CD14-positive monocyte (primary cell): ENCODE results near the gene KCNMA1. TPM values are rescaled to one million over a fixed set of nuclear protein-coding genes. Genes with fewer than 3 reads are reported as not detected.

Experiments
- DNase-seq, 3 donors: peaks; one replicate each; pipeline ENCODE4 v3.0.0-alpha.2; 2011 to 2022
- H2AFZ ChIP-seq: 2 replicates; pipeline ENCODE4 v1.6.0; 2012; ENCODE audit warnings: mild to moderate bottlenecking, low read depth, low read length, inconsistent platforms; ENCODE audit not compliant: insufficient read depth, poor library complexity, severe bottlenecking
- H3K27ac ChIP-seq, 2 donors: 1 replicate in 1 of 2; 2 replicates in 1 of 2; pipeline ENCODE4 v1.5.1; 2012 to 2013; ENCODE audit warnings: low read length in 2 of 2, control low read depth in 1 of 2, inconsistent platforms in 1 of 2, low read depth in 1 of 2, mild to moderate bottlenecking in 1 of 2
- H3K27me3 ChIP-seq, 2 donors: one replicate each; pipeline versions ENCODE4 v1.6.0 to v1.6.1; 2011 to 2013; ENCODE audit warnings: low read length in 2 of 2; ENCODE audit not compliant: control insufficient read depth in 2 of 2, insufficient read depth in 2 of 2
- H3K36me3 ChIP-seq, 2 donors: replicated peaks in 1 of 2; 1 replicate in 1 of 2; 2 replicates in 1 of 2; pipeline versions ENCODE4 v1.5.1 to v1.6.1; 2012 to 2013; ENCODE audit warnings: low read length in 2 of 2, control low read depth in 1 of 2, inconsistent platforms in 1 of 2, mild to moderate bottlenecking in 1 of 2; ENCODE audit not compliant: insufficient read depth in 2 of 2, control insufficient read depth in 1 of 2
- H3K4me1 ChIP-seq, 2 donors: 1 replicate in 1 of 2; 2 replicates in 1 of 2; pipeline versions ENCODE4 v1.5.1 to v1.6.1; 2012 to 2013; ENCODE audit warnings: low read length in 2 of 2, control low read depth in 1 of 2, inconsistent platforms in 1 of 2, mild to moderate bottlenecking in 1 of 2, moderate library complexity in 1 of 2; ENCODE audit not compliant: insufficient read depth in 2 of 2, control insufficient read depth in 1 of 2
- H3K4me2 ChIP-seq: replicated peaks from 2 replicates; pipeline ENCODE3; 2012; ENCODE audit warnings: low read length, moderate library complexity, mild to moderate bottlenecking; ENCODE audit not compliant: poor library complexity, severe bottlenecking; ENCODE audit errors: extremely low read depth
- H3K4me3 ChIP-seq, 3 experiments: fragments of 200-600 bp in 1 of 3; sonication (generic) in 1 of 3; replicated peaks in 1 of 3; 1 replicate in 2 of 3; 2 replicates in 1 of 3; pipeline ENCODE4 v1.5.1; 2011 to 2013; ENCODE audit warnings: low read length in 3 of 3, mild to moderate bottlenecking in 3 of 3, control low read depth in 2 of 3, low read depth in 2 of 3, inconsistent platforms in 1 of 3, moderate library complexity in 1 of 3
- H3K79me2 ChIP-seq: 2 replicates; pipeline ENCODE4 v1.6.0; 2012; ENCODE audit warnings: mild to moderate bottlenecking, control low read depth, inconsistent platforms, low read length, moderate library complexity; ENCODE audit not compliant: insufficient read depth
- H3K9ac ChIP-seq: 2 replicates; pipeline ENCODE4 v1.6.0; 2017; ENCODE audit warnings: low read length, mild to moderate bottlenecking; ENCODE audit not compliant: insufficient read depth, poor library complexity, severe bottlenecking
- H3K9me3 ChIP-seq, 2 donors: replicated peaks in 1 of 2; 1 replicate in 1 of 2; 2 replicates in 1 of 2; pipeline versions ENCODE4 v1.5.1 to v1.6.1; 2012 to 2013; ENCODE audit warnings: low read length in 2 of 2, control low read depth in 1 of 2; ENCODE audit not compliant: control insufficient read depth in 1 of 2, insufficient read depth in 1 of 2
- H4K20me1 ChIP-seq: 2 replicates; pipeline ENCODE4 v1.6.0; 2012; ENCODE audit warnings: mild to moderate bottlenecking, low read length, control low read depth, moderate library complexity; ENCODE audit not compliant: insufficient read depth
- H3K27ac Mint-ChIP-seq, 7 donors: one replicate each; pipeline ENCODE4 v1.8.0; 2020; ENCODE audit warnings: mild to moderate bottlenecking in 7 of 7, mixed read lengths in 7 of 7, moderate library complexity in 6 of 7, inconsistent platforms in 2 of 7
- H3K27me3 Mint-ChIP-seq, 3 donors: one replicate each; pipeline ENCODE4 v1.8.0; 2021 to 2022; ENCODE audit warnings: low read depth in 3 of 3, mild to moderate bottlenecking in 3 of 3, mixed read lengths in 3 of 3, moderate library complexity in 3 of 3, inconsistent platforms in 1 of 3
- H3K36me3 Mint-ChIP-seq, 2 donors: one replicate each; pipeline ENCODE4 v1.8.0; 2020; ENCODE audit warnings: mixed read lengths in 2 of 2, inconsistent platforms in 1 of 2, mild to moderate bottlenecking in 1 of 2
- H3K4me1 Mint-ChIP-seq: one replicate; pipeline ENCODE4 v1.8.0; 2020; ENCODE audit warnings: mild to moderate bottlenecking, mixed read lengths
- H3K4me3 Mint-ChIP-seq, 2 donors: one replicate each; pipeline ENCODE4 v1.8.0; 2020; ENCODE audit warnings: mild to moderate bottlenecking in 2 of 2, mixed read lengths in 2 of 2, moderate library complexity in 1 of 2
- H3K9me3 Mint-ChIP-seq, 7 donors: one replicate each; pipeline ENCODE4 v1.8.0; 2020 to 2022; ENCODE audit warnings: mixed read lengths in 7 of 7, mild to moderate bottlenecking in 6 of 7, moderate library complexity in 6 of 7, inconsistent platforms in 2 of 7
- WGBS: methylation state at CpG from one replicate; pipeline ENCODE4 v1.1.5; 2013; ENCODE audit warnings: missing lambda C conversion rate; ENCODE audit not compliant: insufficient coverage; 5-methylcytosine and 5-hydroxymethylcytosine counted together
- intact Hi-C, 2 donors: fragments of 100-400 bp; cut with micrococcal nuclease; formaldehyde crosslinking; loops; one replicate each; pipeline versions ENCODE4 v1.15.0 to v1.15.1; 2023
- polyA plus RNA-seq, 3 donors: library from polyadenylated mRNA; depleted of rRNA in 1 of 3; unstranded in 2 of 3; stranded (reverse) in 1 of 3; fragments of 300-500 nt in 2 of 3; fragments of >200 nt in 1 of 3; fragmentation: Illumina TruSeq in 2 of 3; gene quantifications; 1 replicate in 2 of 3; 2 replicates in 1 of 3; pipeline ENCODE4 v1.2.3, GENCODE V29; 2012 to 2021
- TF ChIP-seq, protein P1 (sequence below): fragments of 200-600 bp; IDR thresholded peaks from one replicate; pipeline ENCODE4 v1.8.0; 2022; ENCODE audit warnings: antibody characterized with exemption, mild to moderate bottlenecking

The KCNMA1 gene
- polyA plus RNA-seq, 3 donors = 0.11 to 1.0 TPM; not detected in 1

DNA sequence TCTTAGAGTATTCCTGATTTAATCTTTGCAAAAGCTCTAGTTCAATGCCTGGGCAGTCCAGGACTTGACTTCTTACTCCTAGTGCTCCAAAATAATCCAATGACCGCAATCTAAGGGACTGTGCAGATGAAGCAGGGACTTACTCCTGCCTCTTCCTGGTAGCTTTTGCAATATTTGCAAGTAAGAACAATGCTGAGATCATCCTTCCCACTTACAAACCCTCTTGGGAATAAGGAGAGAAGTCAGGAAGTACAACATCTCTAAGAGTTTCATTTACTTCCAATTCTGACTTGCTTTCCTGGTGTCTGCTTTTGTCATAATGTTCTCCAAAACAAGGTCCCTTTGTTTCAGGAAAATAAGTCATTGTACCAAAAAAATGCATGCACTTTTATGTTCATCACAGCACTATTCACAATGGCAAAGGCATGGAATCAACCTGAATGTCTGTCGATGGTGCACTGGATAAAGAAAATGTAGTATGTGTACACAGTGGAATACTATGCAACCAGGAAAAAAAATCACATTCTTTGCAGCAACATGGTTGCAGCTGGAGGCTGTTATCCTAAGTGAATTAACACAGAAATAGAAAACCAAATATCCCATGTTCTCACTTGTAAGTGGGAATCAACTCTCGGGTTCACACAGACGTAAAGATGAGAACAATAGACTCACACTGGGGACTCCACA, 7.1 kb upstream of the KCNMA1 start:
- Mint-ChIP-seq H3K4me1 (peaks cover 9% of the 10 kb centered on the region), H3K36me3 (peaks cover 0 to 4% of the 10 kb centered on the region in 2 donors), H3K9me3 (peaks cover 0 to 2% (median 0%) of the 10 kb centered on the region in 7 donors), H3K27me3 (peaks cover 21 to 32% (median 24%) of the 10 kb centered on the region in 3 donors), H3K4me3 (no peak overlapping the region), H3K27ac (no peak overlapping the region)
- DNase-seq = no peak
- Histone ChIP-seq H3K79me2 (no peaks in the 10 kb centered on the region), H3K4me1 (peaks cover 7% of the 10 kb centered on the region in 2 donors), H2AFZ (no peak overlapping the region), H3K4me2 (no peak overlapping the region), H3K36me3 (no peaks in the 10 kb centered on the region), H3K27me3 (peaks cover 14 to 16% of the 10 kb centered on the region in 2 donors), H4K20me1 (no peaks in the 10 kb centered on the region), H3K27ac (no peak overlapping the region), H3K9me3 (peaks cover 0 to under 1% of the 10 kb centered on the region in 2 donors), H3K9ac (no peak overlapping the region), H3K4me3 (no peak overlapping the region)
- WGBS = no CpG with 5 or more reads among the region's 4 CpGs
- TF ChIP-seq, protein P1, sequence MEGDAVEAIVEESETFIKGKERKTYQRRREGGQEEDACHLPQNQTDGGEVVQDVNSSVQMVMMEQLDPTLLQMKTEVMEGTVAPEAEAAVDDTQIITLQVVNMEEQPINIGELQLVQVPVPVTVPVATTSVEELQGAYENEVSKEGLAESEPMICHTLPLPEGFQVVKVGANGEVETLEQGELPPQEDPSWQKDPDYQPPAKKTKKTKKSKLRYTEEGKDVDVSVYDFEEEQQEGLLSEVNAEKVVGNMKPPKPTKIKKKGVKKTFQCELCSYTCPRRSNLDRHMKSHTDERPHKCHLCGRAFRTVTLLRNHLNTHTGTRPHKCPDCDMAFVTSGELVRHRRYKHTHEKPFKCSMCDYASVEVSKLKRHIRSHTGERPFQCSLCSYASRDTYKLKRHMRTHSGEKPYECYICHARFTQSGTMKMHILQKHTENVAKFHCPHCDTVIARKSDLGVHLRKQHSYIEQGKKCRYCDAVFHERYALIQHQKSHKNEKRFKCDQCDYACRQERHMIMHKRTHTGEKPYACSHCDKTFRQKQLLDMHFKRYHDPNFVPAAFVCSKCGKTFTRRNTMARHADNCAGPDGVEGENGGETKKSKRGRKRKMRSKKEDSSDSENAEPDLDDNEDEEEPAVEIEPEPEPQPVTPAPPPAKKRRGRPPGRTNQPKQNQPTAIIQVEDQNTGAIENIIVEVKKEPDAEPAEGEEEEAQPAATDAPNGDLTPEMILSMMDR = no peak
- intact Hi-C loops = loop anchor here (5.0 kb wide), 2 partner anchors 252 to 477 kb away; no protein-coding TSS in a partner anchor

DNA sequence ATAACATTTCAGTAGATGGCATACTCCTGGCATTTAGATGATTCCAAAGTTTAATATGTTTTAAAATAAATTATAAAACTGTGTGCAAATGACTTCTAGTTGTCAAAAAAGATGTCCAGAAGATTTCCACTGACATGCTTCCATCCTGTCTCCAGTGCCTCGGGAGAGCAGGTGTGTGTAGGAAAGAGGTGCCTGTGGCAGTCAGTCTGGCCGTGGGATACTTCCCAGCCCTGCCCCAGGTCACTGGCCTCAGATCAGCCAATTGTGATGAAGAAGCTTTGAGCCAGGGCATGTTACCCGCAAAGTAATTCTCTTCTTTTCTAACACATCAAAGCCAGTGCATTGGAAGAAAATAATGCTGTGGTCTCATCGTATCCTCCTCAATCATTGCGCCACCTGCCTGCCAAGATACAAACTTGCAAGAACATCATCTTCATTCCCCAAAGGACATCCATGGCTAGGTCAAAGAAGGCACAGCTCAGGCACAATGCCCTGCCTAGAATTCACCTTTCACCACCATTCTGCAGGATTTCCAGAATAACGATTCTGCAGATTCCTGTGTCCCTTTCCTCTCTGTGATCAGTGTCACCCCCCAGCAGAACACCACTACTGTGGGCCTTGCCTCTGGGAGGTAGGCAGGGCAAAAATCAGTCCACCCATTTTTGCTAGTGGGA, 6.3 kb upstream of the KCNMA1 start:
- H3K9me3 Mint-ChIP-seq = peaks cover 0 to 2% (median 0%) of the 10 kb centered on the region in 7 donors
- H3K27me3 Mint-ChIP-seq = peaks cover 29 to 40% (median 30%) of the 10 kb centered on the region in 3 donors
- Histone ChIP-seq H3K36me3 (no peaks in the 10 kb centered on the region), H3K4me3 (no peak overlapping the region), H4K20me1 (no peaks in the 10 kb centered on the region), H3K79me2 (no peaks in the 10 kb centered on the region), H3K4me2 (no peak overlapping the region), H3K27ac (no peak overlapping the region), H3K4me1 (peaks cover 7% of the 10 kb centered on the region in 2 donors), H2AFZ (no peak overlapping the region), H3K9ac (no peak overlapping the region), H3K9me3 (peaks cover 0 to 8% of the 10 kb centered on the region in 2 donors), H3K27me3 (peaks cover 22 to 24% of the 10 kb centered on the region in 2 donors)
- no peak overlapping the region for H3K4me3 Mint-ChIP-seq
- intact Hi-C loops = loop anchor here (5.0 kb wide), 2 partner anchors 252 to 477 kb away; no protein-coding TSS in a partner anchor
- H3K4me1 Mint-ChIP-seq = peaks cover 9% of the 10 kb centered on the region
- H3K36me3 Mint-ChIP-seq = peaks cover 0 to 4% of the 10 kb centered on the region in 2 donors
- peak; percentile 6 to 47 (median 7) for DNase-seq
- H3K27ac Mint-ChIP-seq = no peak overlapping the region
- WGBS = 45% methylated on average over 5 of the region's 6 CpGs
- TF ChIP-seq, protein P1 = peak; percentile 65
